H1 (cell line): ENCODE data around the gene HMCN2. TPM values are rescaled to one million over a fixed set of nuclear protein-coding genes. Genes with fewer than 3 reads are reported as not detected.

Experiments
- CTCF ChIA-PET: fragments of 300-600 bp; sonication (Branson Sonifier 250); formaldehyde crosslinking; loops from one replicate; lab custom pipeline; 2021; ENCODE audit not compliant: partially characterized antibody; lab: Charles Lee
- POLR2A ChIA-PET: fragments of 300-600 bp; sonication (Branson Sonifier 250); formaldehyde crosslinking; loops from one replicate; lab custom pipeline; 2021; ENCODE audit warnings: inconsistent platforms; ENCODE audit not compliant: partially characterized antibody; lab: Charles Lee
- DNase-seq, 2 experiments: peaks; one replicate each; pipeline versions ENCODE4 v3.0.0 to v3.0.0-alpha.2; 2010 to 2022; ENCODE audit warnings: low spot score in 2 of 2, low read depth in 1 of 2, mixed read lengths in 1 of 2
- FAIRE-seq: peaks from 2 replicates; lab custom pipeline; 2011; peaks lifted over from hg19 to GRCh38; lab: Jason Lieb, UNC
- H2AFZ ChIP-seq: 2 replicates; pipeline ENCODE4 v1.8.1; 2012; ENCODE audit warnings: low read length, inconsistent platforms
- H2AK5ac ChIP-seq: 2 replicates; pipeline ENCODE4 v1.6.1; 2013; ENCODE audit warnings: low read depth, low read length
- H2BK120ac ChIP-seq: replicated peaks from 2 replicates; pipeline ENCODE3; 2013; ENCODE audit warnings: low read depth, low read length, inconsistent platforms
- H2BK12ac ChIP-seq: 2 replicates; pipeline ENCODE4 v1.6.1; 2013; ENCODE audit warnings: low read depth, low read length
- H2BK15ac ChIP-seq: 2 replicates; pipeline ENCODE4 v1.6.1; 2013; ENCODE audit warnings: low read length
- H2BK20ac ChIP-seq: 2 replicates; pipeline ENCODE4 v1.6.1; 2013; ENCODE audit warnings: low read length
- H2BK5ac ChIP-seq: 2 replicates; pipeline ENCODE4 v1.6.1; 2013; ENCODE audit warnings: low read depth, low read length
- H3K14ac ChIP-seq: 2 replicates; pipeline ENCODE4 v1.6.1; 2013; ENCODE audit warnings: inconsistent platforms; ENCODE audit not compliant: insufficient read length
- H3K18ac ChIP-seq: 2 replicates; pipeline ENCODE4 v1.6.1; 2013; ENCODE audit warnings: low read length; ENCODE audit errors: extremely low read depth
- H3K23ac ChIP-seq: 2 replicates; pipeline ENCODE4 v1.6.1; 2013; ENCODE audit warnings: inconsistent platforms; ENCODE audit not compliant: insufficient read length
- H3K23me2 ChIP-seq: 2 replicates; pipeline ENCODE4 v1.6.1; 2013; ENCODE audit warnings: low read depth, low read length
- H3K27ac ChIP-seq: 2 replicates; pipeline ENCODE4 v1.6.1; 2011; ENCODE audit warnings: low read depth, low read length, inconsistent platforms
- H3K27me3 ChIP-seq, 4 experiments: replicated peaks in 1 of 4; 1 replicate in 1 of 4; 2 replicates in 3 of 4; pipeline versions ENCODE4 v1.6.1 to v1.8.1; 2011 to 2013; ENCODE audit warnings: low read length in 3 of 4, mild to moderate bottlenecking in 3 of 4, inconsistent platforms in 2 of 4, mixed read lengths in 2 of 4, moderate library complexity in 1 of 4; ENCODE audit not compliant: control insufficient read depth in 3 of 4, insufficient read depth in 3 of 4; ENCODE audit errors: extremely low read depth in 1 of 4
- H3K36me3 ChIP-seq, 4 experiments: 2 replicates each; pipeline versions ENCODE4 v1.6.1 to v1.8.1; 2011 to 2013; ENCODE audit warnings: mild to moderate bottlenecking in 4 of 4, low read length in 3 of 4, moderate library complexity in 2 of 4, control low read depth in 1 of 4, inconsistent platforms in 1 of 4; ENCODE audit not compliant: insufficient read depth in 4 of 4, control insufficient read depth in 2 of 4
- H3K4ac ChIP-seq: replicated peaks from 2 replicates; pipeline ENCODE3; 2013; ENCODE audit warnings: low read length, low read depth, mixed read lengths, inconsistent platforms; ENCODE audit not compliant: insufficient read length
- H3K4me1 ChIP-seq, 4 experiments: replicated peaks in 1 of 4; 1 replicate in 1 of 4; 2 replicates in 3 of 4; pipeline versions ENCODE4 v1.6.1 to v1.8.1; 2011 to 2013; ENCODE audit warnings: low read length in 3 of 4, inconsistent platforms in 2 of 4, mixed read lengths in 1 of 4; ENCODE audit not compliant: insufficient read depth in 4 of 4, control insufficient read depth in 3 of 4
- H3K4me2 ChIP-seq, 2 experiments: 2 replicates each; pipeline versions ENCODE4 v1.6.1 to v1.8.1; 2011 to 2013; ENCODE audit warnings: low read depth in 2 of 2, low read length in 2 of 2, control low read depth in 1 of 2, inconsistent platforms in 1 of 2, mild to moderate bottlenecking in 1 of 2; ENCODE audit not compliant: insufficient read depth in 1 of 2
- H3K4me3 ChIP-seq, 4 experiments: fragments of 200-600, 300-600 bp in 1 of 4; sonication (generic), shearing (Covaris generic), sonication (Bioruptor Twin) in 1 of 4; 2 replicates each; pipeline versions ENCODE4 v1.5.1 to v1.8.1; 2011 to 2016; ENCODE audit warnings: low read length in 4 of 4, low read depth in 3 of 4, control low read depth in 2 of 4, inconsistent platforms in 2 of 4, mild to moderate bottlenecking in 2 of 4, mixed read lengths in 1 of 4, moderate library complexity in 1 of 4; ENCODE audit not compliant: insufficient read depth in 2 of 4; ENCODE audit errors: extremely low read depth in 1 of 4
- H3K56ac ChIP-seq: replicated peaks from 2 replicates; pipeline ENCODE3; 2013; ENCODE audit warnings: low read depth, mild to moderate bottlenecking, mixed read lengths, low read length, inconsistent platforms; ENCODE audit not compliant: insufficient read length
- H3K79me1 ChIP-seq: 2 replicates; pipeline ENCODE4 v1.6.1; 2013; ENCODE audit warnings: low read depth, low read length, control low read depth
- H3K79me2 ChIP-seq, 2 experiments: 2 replicates each; pipeline versions ENCODE4 v1.6.1 to v1.8.1; 2012 to 2013; ENCODE audit warnings: low read length in 2 of 2, mild to moderate bottlenecking in 2 of 2, inconsistent platforms in 1 of 2; ENCODE audit not compliant: insufficient read depth in 2 of 2, control insufficient read depth in 1 of 2
- H3K9ac ChIP-seq, 4 experiments: replicated peaks in 1 of 4; 1 replicate in 1 of 4; 2 replicates in 3 of 4; pipeline versions ENCODE4 v1.6.1 to v1.8.1; 2011 to 2013; ENCODE audit warnings: low read depth in 3 of 4, low read length in 3 of 4, control low read depth in 2 of 4, mild to moderate bottlenecking in 2 of 4, moderate library complexity in 2 of 4, inconsistent platforms in 1 of 4; ENCODE audit errors: extremely low read depth in 1 of 4
- H3K9me3 ChIP-seq, 2 experiments: 2 replicates each; pipeline versions ENCODE4 v1.6.1 to v1.8.1; 2012 to 2013; ENCODE audit warnings: mild to moderate bottlenecking in 2 of 2, moderate library complexity in 2 of 2, control low read depth in 1 of 2, inconsistent platforms in 1 of 2, low read depth in 1 of 2, low read length in 1 of 2, mixed read lengths in 1 of 2; ENCODE audit not compliant: insufficient read depth in 2 of 2
- H4K20me1 ChIP-seq, 2 experiments: replicated peaks in 1 of 2; 2 replicates each; pipeline versions ENCODE3 to v1.8.1; 2011 to 2013; ENCODE audit warnings: inconsistent platforms in 2 of 2, low read length in 2 of 2, mild to moderate bottlenecking in 1 of 2; ENCODE audit not compliant: insufficient read depth in 2 of 2, control insufficient read depth in 1 of 2
- H4K5ac ChIP-seq: 2 replicates; pipeline ENCODE4 v1.6.1; 2013; ENCODE audit warnings: low read length, low read depth, mixed read lengths, inconsistent platforms; ENCODE audit not compliant: insufficient read length
- H4K8ac ChIP-seq: 2 replicates; pipeline ENCODE4 v1.8.0; 2013; ENCODE audit warnings: mild to moderate bottlenecking, moderate library complexity, low read length, inconsistent platforms; ENCODE audit not compliant: insufficient read depth; ENCODE audit errors: extremely low read depth
- H4K91ac ChIP-seq: replicated peaks from 2 replicates; pipeline ENCODE3; 2013; ENCODE audit warnings: low read length, mixed read lengths, inconsistent platforms; ENCODE audit not compliant: insufficient read length
- BCL11A ChIP-seq, 2 experiments: IDR thresholded peaks; one replicate each; pipeline ENCODE4 v1.6.1; 2011; ENCODE audit warnings: low read depth in 2 of 2, low read length in 2 of 2, mild to moderate bottlenecking in 2 of 2
- JUN ChIP-seq: IDR thresholded peaks from 2 replicates; pipeline ENCODE4 v1.6.1; 2011; ENCODE audit warnings: low read depth, mild to moderate bottlenecking, improper control_type of control experiment, low read length
- KDM4A ChIP-seq: IDR thresholded peaks from one replicate; pipeline ENCODE4 v1.7.1; 2012; ENCODE audit warnings: low read depth, mild to moderate bottlenecking, moderate library complexity, low read length, inconsistent platforms; ENCODE audit not compliant: severe bottlenecking
- KDM5A ChIP-seq: fragments of 200-600 bp; IDR thresholded peaks from 2 replicates; pipeline ENCODE4 v1.7.1; 2012; ENCODE audit warnings: mild to moderate bottlenecking, low read length, inconsistent platforms, mixed read lengths
- POLR2AphosphoS5 ChIP-seq: IDR thresholded peaks from 2 replicates; pipeline ENCODE4 v1.6.1; 2011; ENCODE audit warnings: low read depth, low read length
- RFX5 ChIP-seq: IDR thresholded peaks from 2 replicates; pipeline ENCODE4 v1.6.1; 2011; ENCODE audit warnings: low read depth, low read length, improper control_type of control experiment, borderline replicate concordance
- RXRA ChIP-seq: IDR thresholded peaks from 2 replicates; pipeline ENCODE4 v1.6.1; 2011; ENCODE audit warnings: low read depth, mild to moderate bottlenecking, low read length, moderate library complexity; ENCODE audit not compliant: insufficient read depth
- USF2 ChIP-seq: IDR thresholded peaks from 2 replicates; pipeline ENCODE4 v1.6.1; 2011; ENCODE audit warnings: low read length, improper control_type of control experiment
- WGBS, 2 experiments: shearing (Covaris generic) in 1 of 2; methylation state at CpG; one replicate each; pipeline versions ENCODE4 v1.1.6 to v1.1.7; 2013 to 2015; ENCODE audit warnings: low lambda C conversion rate in 2 of 2, mixed read lengths in 2 of 2, inconsistent platforms in 1 of 2, low coverage in 1 of 2, missing lambda C conversion rate in 1 of 2; ENCODE audit not compliant: insufficient replicate concordance in 2 of 2, insufficient coverage in 1 of 2, insufficient read length in 1 of 2; ENCODE audit errors: extremely low coverage in 1 of 2, missing lambda C conversion rate in 1 of 2; 5-methylcytosine and 5-hydroxymethylcytosine counted together
- polyA plus RNA-seq, 7 experiments: library from polyadenylated mRNA; depleted of rRNA in 3 of 7; stranded (reverse) in 5 of 7; unstranded in 2 of 7; fragments of >200 nt in 5 of 7; fragments of 200-250 nt in 2 of 7; gene quantifications; 1 replicate in 5 of 7; 2 replicates in 1 of 7; 4 replicates in 1 of 7; pipeline versions ENCODE4 v1.2.1 to v1.2.3, GENCODE V29; 2011 to 2013; ENCODE audit warnings: missing spikeins in 2 of 7, mixed read lengths in 2 of 7
- total RNA-seq: library from RNA; stranded (reverse); fragmentation: NEBNext Ultra II Directional; extraction: Animal tissue kit (Norgen Biotek cat#: 25700); gene quantifications from 2 replicates; pipeline ENCODE4 v1.2.1, GENCODE V29; 2021

Gene HMCN2
- total and polyA plus RNA-seq, 2 of the 8 experiments (the other 6 are each of a cell fraction or from before 2014, with no cell fraction given), result 5.0 to 9.1 TPM

DNA sequence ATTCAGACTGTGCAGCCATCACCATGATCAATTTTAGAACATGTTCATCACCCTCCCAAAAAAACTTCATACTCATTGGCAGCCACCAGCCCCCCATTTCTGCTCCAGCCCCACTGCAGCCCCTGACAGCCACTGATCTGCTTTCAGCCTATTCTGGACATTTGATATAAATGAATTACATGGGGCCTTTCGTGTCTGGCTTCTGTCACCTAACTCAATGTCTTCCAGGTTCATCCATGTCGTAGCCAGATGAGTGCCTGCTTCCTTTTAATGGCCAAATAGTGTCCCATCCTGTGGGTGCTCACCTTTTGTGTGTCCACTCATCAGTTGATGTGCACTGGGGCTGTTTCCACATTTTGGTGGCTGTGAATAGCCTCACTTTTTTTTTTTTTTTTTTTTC is 63.5 kb downstream of the HMCN2 start:
- Histone ChIP-seq H3K4me2 (no peak overlapping the region), H2AK5ac (no peak overlapping the region), H2BK20ac (no peak overlapping the region), H3K9me3 (no peaks in the 10 kb centered on the region), H3K56ac (no peak overlapping the region), H3K18ac (no peak overlapping the region), H2BK12ac (no peak overlapping the region), H3K23ac (no peak overlapping the region), H3K27ac (no peak overlapping the region), H3K79me1 (no peaks in the 10 kb centered on the region), H4K5ac (no peak overlapping the region), H2BK120ac (no peak overlapping the region), H4K91ac (no peak overlapping the region), H3K27me3 (no peaks in the 10 kb centered on the region), H3K9ac (no peak overlapping the region), H3K36me3 (no peaks in the 10 kb centered on the region), H2AFZ (no peak overlapping the region), H3K4me1 (no peaks in the 10 kb centered on the region; a peak in 1 of 7 replicates), H3K4ac (no peak overlapping the region), H2BK5ac (no peak overlapping the region), H3K79me2 (no peaks in the 10 kb centered on the region), H4K20me1 (no peaks in the 10 kb centered on the region), H3K23me2 (no peaks in the 10 kb centered on the region; the same call in 1 of the 2 replicates), H3K4me3 (no peak overlapping the region), H3K14ac (no peak overlapping the region), H4K8ac (no peak overlapping the region), H2BK15ac (no peak overlapping the region)
- TF ChIP-seq POLR2AphosphoS5 (no peak), JUN (no peak), BCL11A (IDR thresholded peaks at IDR 0.05; ENCODE audit: low read depth in 2 of 2, low read length in 2 of 2) (no peak), USF2 (no peak), RXRA (no peak), KDM4A (no peak), KDM5A (no peak), RFX5 (no peak)
- 100% methylated on average over 2 of the region's 2 CpGs; no CpG with 5 or more reads in 1 of the 2 experiments for WGBS, 2 experiments
- DNase-seq (no peak), FAIRE-seq (no peak)
- ChIA-PET CTCF (interaction anchor here (0.5 kb wide), 1 partner anchor 92 kb away, joined by 4 read pairs; no protein-coding TSS in a partner anchor), POLR2A (interaction anchor here (0.6 to 1.6 kb wide), 2 partner anchors 13 to 334 kb away, joined by 3 to 4 read pairs; no protein-coding TSS in a partner anchor)
